ENCODE results near the gene ZC3H13.

ZC3H13 gene

DNA sequence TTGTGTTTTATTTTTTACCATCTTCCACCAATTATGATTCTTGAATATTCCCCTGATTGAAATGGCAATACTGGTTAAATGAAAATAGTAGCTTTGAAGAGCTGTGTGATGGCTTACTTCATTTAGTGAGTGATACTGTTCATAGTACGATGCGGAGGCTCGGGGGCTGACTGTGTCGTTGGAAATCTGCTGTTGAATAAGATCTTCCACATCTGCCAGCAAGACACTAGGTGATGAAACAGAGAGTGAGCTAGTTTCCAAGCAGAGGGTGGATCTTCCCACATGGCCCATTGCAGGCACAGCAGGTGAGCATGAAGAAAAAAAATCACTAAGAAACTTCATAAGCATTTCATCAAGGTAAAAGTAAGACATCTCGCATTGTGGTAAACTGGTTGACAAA, 29.8 kb upstream of the ZC3H13 start:
- Mint-ChIP-seq H3K36me3 (no peaks in the 10 kb centered on the region), H3K4me3 (no peak overlapping the region), H3K27me3 (no peaks in the 10 kb centered on the region), H3K4me1 (no peaks in the 10 kb centered on the region), H3K9me3 (peaks cover 3% of the 10 kb centered on the region), H3K27ac (no peak overlapping the region)
- ATAC-seq (ENCODE audit: low read depth), result no peak
- DNase-seq (ENCODE audit: low spot score in 2 of 2), result no peak

GRCh38 chr13:46079770-46080169, 27.2 kb upstream of the ZC3H13 start:
- DNase-seq (ENCODE audit: low spot score in 2 of 2), result no peak
- no peak for ATAC-seq (ENCODE audit: low read depth)
- Mint-ChIP-seq H3K4me1 (no peaks in the 10 kb centered on the region), H3K36me3 (no peaks in the 10 kb centered on the region), H3K27me3 (no peaks in the 10 kb centered on the region), H3K27ac (no peak overlapping the region), H3K9me3 (peaks cover 5% of the 10 kb centered on the region), H3K4me3 (no peak overlapping the region)

DNA sequence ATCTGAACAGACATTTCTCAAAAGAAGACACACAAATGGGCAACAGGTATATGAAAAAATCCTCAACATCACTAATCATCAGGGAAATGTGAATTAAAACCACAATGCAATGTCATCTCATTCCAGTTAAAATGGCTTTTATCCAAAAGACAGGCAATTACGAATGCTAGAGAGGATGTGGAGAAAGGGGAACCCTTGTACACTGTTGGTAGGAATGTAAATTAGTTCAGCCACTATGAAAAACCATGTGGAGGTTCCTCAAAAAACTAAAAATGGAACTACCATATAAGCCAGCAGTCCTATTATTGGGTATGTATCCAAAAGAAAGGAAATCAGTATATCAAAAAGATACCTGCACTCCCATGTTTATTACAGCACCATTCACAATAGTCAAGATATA, 24.7 kb upstream of the ZC3H13 start:
- DNase-seq (ENCODE audit: low spot score in 2 of 2) (no peak), ATAC-seq (ENCODE audit: low read depth) (no peak)
- H3K9me3 Mint-ChIP-seq, result peaks cover 5% of the 10 kb centered on the region
- no peak overlapping the region for H3K4me3 Mint-ChIP-seq
- H3K4me1 Mint-ChIP-seq, result no peaks in the 10 kb centered on the region
- no peaks in the 10 kb centered on the region for H3K36me3 Mint-ChIP-seq
- H3K27ac Mint-ChIP-seq, result no peak overlapping the region
- no peaks in the 10 kb centered on the region for H3K27me3 Mint-ChIP-seq

- H3K9me3 Mint-ChIP-seq, result peaks cover 5% of the 10 kb centered on the region
- no peaks in the 10 kb centered on the region for H3K36me3 Mint-ChIP-seq
- H3K4me3 Mint-ChIP-seq, result no peak overlapping the region
- DNase-seq (ENCODE audit: low spot score in 2 of 2), result no peak
- no peak overlapping the region for H3K27ac Mint-ChIP-seq
- H3K4me1 Mint-ChIP-seq, result no peaks in the 10 kb centered on the region
- H3K27me3 Mint-ChIP-seq, result no peaks in the 10 kb centered on the region
- ATAC-seq (ENCODE audit: low read depth), result no peak
Observed at GRCh38 chr13:46076827-46077226, 24.3 kb upstream of the ZC3H13 start.

DNA sequence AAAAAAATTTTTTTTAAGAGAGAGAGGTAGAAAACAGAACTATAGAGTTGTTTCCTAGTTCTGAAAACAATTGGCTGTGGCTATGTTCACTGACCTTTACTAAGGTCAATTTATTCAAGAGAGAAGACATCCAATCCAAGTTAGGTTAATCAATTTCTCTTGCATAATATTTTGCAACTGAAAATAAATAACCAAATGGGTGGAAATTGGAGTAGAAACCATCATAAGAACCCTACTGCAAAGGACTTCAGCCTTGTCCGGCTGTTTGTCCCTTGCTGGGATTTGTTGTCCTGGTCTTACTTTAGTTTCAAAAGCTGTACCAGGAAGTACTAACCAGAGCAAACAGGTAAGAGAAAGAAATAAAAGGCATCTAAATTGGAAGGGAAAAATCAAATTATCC, 23.3 kb upstream of the ZC3H13 start:
- H3K4me3 Mint-ChIP-seq, result no peak overlapping the region
- no peak for DNase-seq (ENCODE audit: low spot score in 2 of 2)
- H3K9me3 Mint-ChIP-seq, result peaks cover 5% of the 10 kb centered on the region
- H3K27me3 Mint-ChIP-seq, result no peaks in the 10 kb centered on the region
- no peaks in the 10 kb centered on the region for H3K36me3 Mint-ChIP-seq
- no peak overlapping the region for H3K27ac Mint-ChIP-seq
- no peak for ATAC-seq (ENCODE audit: low read depth)
- peaks cover 3% of the 10 kb centered on the region for H3K4me1 Mint-ChIP-seq

GRCh38 chr13:46071590-46072249, 19.2 kb upstream of the ZC3H13 start:
- ATAC-seq (ENCODE audit: low read depth), result peak; percentile 61
- H3K27ac Mint-ChIP-seq, result peak overlapping the region; percentile 19
- no peaks in the 10 kb centered on the region for H3K27me3 Mint-ChIP-seq
- peaks cover 3% of the 10 kb centered on the region for H3K4me1 Mint-ChIP-seq
- no peak for DNase-seq (ENCODE audit: low spot score in 2 of 2)
- H3K4me3 Mint-ChIP-seq, result no peak overlapping the region
- H3K36me3 Mint-ChIP-seq, result no peaks in the 10 kb centered on the region
- H3K9me3 Mint-ChIP-seq, result no peaks in the 10 kb centered on the region

DNA sequence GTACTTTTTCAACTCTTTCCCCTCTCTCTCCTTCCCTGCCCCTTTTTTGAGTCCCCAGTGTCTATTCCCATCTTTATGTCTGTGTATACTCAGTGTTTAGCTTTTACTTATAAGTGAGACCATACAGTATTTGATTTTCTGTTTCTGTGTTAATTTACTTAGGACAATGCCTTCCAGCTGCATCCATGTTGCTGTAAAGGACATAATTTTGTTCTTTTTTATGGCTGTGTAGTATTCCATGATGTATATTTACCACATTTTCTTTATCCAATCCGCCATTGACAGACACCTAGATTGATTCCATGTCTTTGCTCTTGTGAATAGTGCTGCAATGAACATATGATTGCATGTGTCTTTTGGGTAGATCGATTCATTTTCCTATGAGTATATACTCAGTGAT, 10.7 kb upstream of the ZC3H13 start:
- Mint-ChIP-seq H3K4me3 (no peak overlapping the region), H3K27me3 (peaks cover 1% of the 10 kb centered on the region), H3K27ac (no peak overlapping the region), H3K36me3 (no peaks in the 10 kb centered on the region), H3K9me3 (peaks cover 2% of the 10 kb centered on the region), H3K4me1 (no peaks in the 10 kb centered on the region)
- ATAC-seq (ENCODE audit: low read depth), result no peak
- DNase-seq (ENCODE audit: low spot score in 2 of 2), result no peak

- H3K4me3 Mint-ChIP-seq, result no peak overlapping the region
- H3K27me3 Mint-ChIP-seq, result peaks cover 1% of the 10 kb centered on the region
- no peak overlapping the region for H3K27ac Mint-ChIP-seq
- H3K4me1 Mint-ChIP-seq, result no peaks in the 10 kb centered on the region
- H3K9me3 Mint-ChIP-seq, result peaks cover 2% of the 10 kb centered on the region
- DNase-seq (ENCODE audit: low spot score in 2 of 2), result no peak
- no peaks in the 10 kb centered on the region for H3K36me3 Mint-ChIP-seq
- ATAC-seq (ENCODE audit: low read depth), result no peak
Observed at GRCh38 chr13:46062185-46062584, 9.6 kb upstream of the ZC3H13 start.

DNA sequence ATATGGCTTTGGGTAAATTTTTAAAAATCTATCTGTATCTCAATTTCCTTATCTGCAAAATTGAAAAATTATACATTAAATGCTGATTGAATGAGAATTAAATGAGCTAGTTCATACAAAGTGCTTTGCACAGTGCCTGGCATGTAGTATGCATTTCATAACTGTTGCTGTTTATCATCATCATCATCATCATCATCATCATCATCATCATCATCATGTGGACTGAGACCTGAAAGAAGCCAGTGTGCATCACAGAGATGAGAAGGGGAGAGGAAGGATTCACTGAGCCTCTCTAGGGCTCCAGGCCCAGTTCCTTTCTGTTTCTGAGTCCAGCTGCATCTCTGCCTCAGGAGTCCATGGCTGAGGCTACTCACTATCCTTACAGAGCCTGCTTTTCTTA, 6.9 kb upstream of the ZC3H13 start:
- Mint-ChIP-seq H3K27ac (no peak overlapping the region), H3K4me3 (no peak overlapping the region), H3K9me3 (peaks cover 2% of the 10 kb centered on the region), H3K4me1 (no peaks in the 10 kb centered on the region), H3K27me3 (peaks cover 1% of the 10 kb centered on the region), H3K36me3 (peaks cover 2% of the 10 kb centered on the region)
- no peak for DNase-seq (ENCODE audit: low spot score in 2 of 2)
- no peak for ATAC-seq (ENCODE audit: low read depth)

- no peak for ATAC-seq (ENCODE audit: low read depth)
- H3K9me3 Mint-ChIP-seq, result no peaks in the 10 kb centered on the region
- H3K27me3 Mint-ChIP-seq, result no peaks in the 10 kb centered on the region
Observed at GRCh38 chr13:46058268-46058667, 5.7 kb upstream of the ZC3H13 start.

GRCh38 chr13:46057256-46058015, 4.9 kb upstream of the ZC3H13 start:
- H3K9me3 Mint-ChIP-seq, result no peaks in the 10 kb centered on the region
- DNase-seq (ENCODE audit: low spot score in 2 of 2) (no peak), ATAC-seq (ENCODE audit: low read depth) (no peak)
- H3K36me3 Mint-ChIP-seq, result peaks cover 2% of the 10 kb centered on the region
- no peak overlapping the region for H3K27ac Mint-ChIP-seq
- H3K27me3 Mint-ChIP-seq, result no peaks in the 10 kb centered on the region
- no peak overlapping the region for H3K4me3 Mint-ChIP-seq
- H3K4me1 Mint-ChIP-seq, result peaks cover 4% of the 10 kb centered on the region

More at GRCh38 chr13:46058268-46058667, 5.7 kb upstream of the ZC3H13 start:
- H3K4me3 Mint-ChIP-seq, result no peak overlapping the region
- peaks cover 2% of the 10 kb centered on the region for H3K36me3 Mint-ChIP-seq
- no peak for DNase-seq (ENCODE audit: low spot score in 2 of 2)
- peaks cover 2% of the 10 kb centered on the region for H3K4me1 Mint-ChIP-seq
- H3K27ac Mint-ChIP-seq, result no peak overlapping the region

DNA sequence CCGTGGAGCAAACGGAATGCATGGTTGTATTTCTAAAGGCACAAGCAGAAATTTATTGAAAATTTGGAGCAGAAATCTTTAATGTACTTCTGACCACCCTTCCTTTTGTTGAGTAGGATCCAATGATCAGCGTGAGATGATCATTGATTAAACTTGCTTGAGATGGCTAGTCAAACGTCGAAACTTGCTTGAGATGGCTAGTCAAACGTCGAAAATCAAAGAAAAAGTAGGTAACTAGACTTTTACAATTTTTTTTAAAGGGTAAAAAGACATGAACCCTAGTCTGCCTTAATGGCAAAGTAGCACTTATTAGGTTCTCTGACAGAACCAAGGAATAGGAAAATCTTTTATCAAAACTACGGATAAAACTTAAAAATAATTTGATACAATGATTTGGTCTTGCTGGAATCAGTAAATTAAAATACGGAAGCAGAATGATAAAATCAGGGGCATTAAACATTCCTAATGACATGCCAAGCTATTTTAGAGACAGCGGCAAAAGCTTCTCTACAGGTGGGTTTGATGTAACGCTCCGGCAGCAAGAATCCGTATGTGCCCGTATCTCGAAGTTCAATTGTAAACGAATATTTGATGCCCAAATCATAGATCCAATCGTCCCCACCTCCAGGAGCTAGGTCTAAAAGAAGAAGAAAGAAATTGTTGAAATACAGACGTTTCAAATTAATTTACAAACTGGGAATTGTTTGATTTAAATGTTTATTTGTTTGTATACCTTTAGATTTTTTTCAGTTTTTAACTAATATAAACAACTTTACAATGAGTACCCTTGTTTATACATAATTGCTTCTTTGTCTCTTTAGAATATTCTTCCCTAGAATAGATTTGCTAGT, 841 bp upstream of the ZC3H13 start:
- DNase-seq (ENCODE audit: low spot score in 2 of 2) (no peak), ATAC-seq (ENCODE audit: low read depth) (no peak)
- peaks cover 15% of the 10 kb centered on the region for H3K4me1 Mint-ChIP-seq
- peak overlapping the region; percentile 93 for H3K4me3 Mint-ChIP-seq
- peak overlapping the region; percentile 96 for H3K27ac Mint-ChIP-seq
- H3K27me3 Mint-ChIP-seq, result no peaks in the 10 kb centered on the region
- H3K36me3 Mint-ChIP-seq, result peaks cover 5% of the 10 kb centered on the region
- no peaks in the 10 kb centered on the region for H3K9me3 Mint-ChIP-seq

DNA sequence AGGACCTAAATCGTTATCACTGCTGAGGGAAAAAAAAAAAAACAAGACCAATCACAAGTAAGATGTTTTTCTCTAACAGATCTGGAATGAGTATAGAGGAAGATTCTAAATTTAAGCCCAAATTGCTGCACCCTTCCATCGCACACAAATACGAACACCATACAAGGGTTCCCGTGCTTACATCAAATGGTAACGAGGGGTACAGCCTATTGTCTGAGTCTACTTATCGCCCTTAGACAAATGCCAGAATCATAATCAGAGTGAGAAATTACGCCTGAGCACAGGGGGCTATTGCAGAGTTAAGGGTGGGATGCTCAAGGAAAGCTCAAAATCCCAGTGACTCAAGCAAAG, 603 bp downstream of the ZC3H13 start:
- peaks cover 17% of the 10 kb centered on the region for H3K4me1 Mint-ChIP-seq
- DNase-seq (ENCODE audit: low spot score in 2 of 2), result no peak

DNA sequence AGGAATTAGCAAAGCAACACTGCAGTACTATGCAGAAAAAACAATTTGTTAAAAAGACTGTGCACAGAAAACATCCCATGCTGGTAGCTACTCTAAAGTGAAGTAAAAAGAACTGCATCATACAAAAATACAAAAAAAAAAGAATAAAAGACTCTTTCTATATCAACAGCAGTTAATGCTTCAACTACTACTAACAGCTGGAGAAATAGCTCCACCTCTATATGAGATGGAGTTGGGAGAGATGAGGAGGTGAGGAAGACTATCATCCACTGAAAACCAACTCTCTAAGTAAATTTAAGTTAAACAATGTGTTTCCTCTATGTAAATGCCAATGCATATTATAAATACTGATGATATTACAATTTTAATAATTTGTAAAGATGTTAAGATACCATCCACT, 1.8 kb downstream of the ZC3H13 start:
- H3K4me3 Mint-ChIP-seq, result no peak overlapping the region
- no peaks in the 10 kb centered on the region for H3K27me3 Mint-ChIP-seq
- no peaks in the 10 kb centered on the region for H3K9me3 Mint-ChIP-seq
- DNase-seq (ENCODE audit: low spot score in 2 of 2), result no peak
- peaks cover 17% of the 10 kb centered on the region for H3K4me1 Mint-ChIP-seq
- no peak for ATAC-seq (ENCODE audit: low read depth)
- H3K27ac Mint-ChIP-seq, result no peak overlapping the region
- H3K36me3 Mint-ChIP-seq, result peaks cover 3% of the 10 kb centered on the region

More for the DNA sequence above, 603 bp downstream of the ZC3H13 start:
- peaks cover 5% of the 10 kb centered on the region for H3K36me3 Mint-ChIP-seq
- H3K27me3 Mint-ChIP-seq, result no peaks in the 10 kb centered on the region
- H3K27ac Mint-ChIP-seq, result peak overlapping the region; percentile 96
- H3K4me3 Mint-ChIP-seq, result peak overlapping the region; percentile 93
- H3K9me3 Mint-ChIP-seq, result no peaks in the 10 kb centered on the region
- peak; percentile 12 for ATAC-seq (ENCODE audit: low read depth)

Measured in memory B cell (primary cell).